ENCODE measurements around the gene EIF4ENIF1.
"Not testable (repeated sequence)": the region's sequence is repeated elsewhere in the genome, so short reads cannot be mapped to it uniquely, and the experiment has no call there.

EIF4ENIF1 gene, protein sequence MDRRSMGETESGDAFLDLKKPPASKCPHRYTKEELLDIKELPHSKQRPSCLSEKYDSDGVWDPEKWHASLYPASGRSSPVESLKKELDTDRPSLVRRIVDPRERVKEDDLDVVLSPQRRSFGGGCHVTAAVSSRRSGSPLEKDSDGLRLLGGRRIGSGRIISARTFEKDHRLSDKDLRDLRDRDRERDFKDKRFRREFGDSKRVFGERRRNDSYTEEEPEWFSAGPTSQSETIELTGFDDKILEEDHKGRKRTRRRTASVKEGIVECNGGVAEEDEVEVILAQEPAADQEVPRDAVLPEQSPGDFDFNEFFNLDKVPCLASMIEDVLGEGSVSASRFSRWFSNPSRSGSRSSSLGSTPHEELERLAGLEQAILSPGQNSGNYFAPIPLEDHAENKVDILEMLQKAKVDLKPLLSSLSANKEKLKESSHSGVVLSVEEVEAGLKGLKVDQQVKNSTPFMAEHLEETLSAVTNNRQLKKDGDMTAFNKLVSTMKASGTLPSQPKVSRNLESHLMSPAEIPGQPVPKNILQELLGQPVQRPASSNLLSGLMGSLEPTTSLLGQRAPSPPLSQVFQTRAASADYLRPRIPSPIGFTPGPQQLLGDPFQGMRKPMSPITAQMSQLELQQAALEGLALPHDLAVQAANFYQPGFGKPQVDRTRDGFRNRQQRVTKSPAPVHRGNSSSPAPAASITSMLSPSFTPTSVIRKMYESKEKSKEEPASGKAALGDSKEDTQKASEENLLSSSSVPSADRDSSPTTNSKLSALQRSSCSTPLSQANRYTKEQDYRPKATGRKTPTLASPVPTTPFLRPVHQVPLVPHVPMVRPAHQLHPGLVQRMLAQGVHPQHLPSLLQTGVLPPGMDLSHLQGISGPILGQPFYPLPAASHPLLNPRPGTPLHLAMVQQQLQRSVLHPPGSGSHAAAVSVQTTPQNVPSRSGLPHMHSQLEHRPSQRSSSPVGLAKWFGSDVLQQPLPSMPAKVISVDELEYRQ

GRCh38 chr22:31489632-31490495 lies at the start of gene EIF4ENIF1:
Gene EIF4ENIF1 (minus strand): TSS chr22:31489842. CDS start chr22:31488718, 1,124 bp downstream.
- H3K27me3 Mint-ChIP-seq = no peaks in the 10 kb centered on the region
- no peaks in the 10 kb centered on the region for H3K9me3 Mint-ChIP-seq
- peak within 1 kb of the TSS; percentile 93 to 96 for H3K4me3 Mint-ChIP-seq
- peak within 1 kb of the TSS; percentile 95 to 97 for H3K27ac Mint-ChIP-seq
- peak; percentile 85 for DNase-seq
- peak; percentile 87 for ATAC-seq
- H3K4me1 Mint-ChIP-seq = peaks cover 53% of the 10 kb centered on the region

GRCh38 chr22:31538815-31539214 lies 49.2 kb upstream of the EIF4ENIF1 start:
- Mint-ChIP-seq H3K4me3 (peak overlapping the region; percentile 26 to 71), H3K9me3 (no peaks in the 10 kb centered on the region), H3K27ac (peak overlapping the region; percentile 66 to 97), H3K4me1 (peaks cover 69% of the 10 kb centered on the region), H3K27me3 (no peaks in the 10 kb centered on the region)
- ATAC-seq (peak; percentile 60), DNase-seq (peak in 1 of 2 donors; percentile 64)

GRCh38 chr22:31537019-31537535 lies 47.4 kb upstream of the EIF4ENIF1 start:
- Mint-ChIP-seq H3K4me3 (peak overlapping the region; percentile 71 to 73), H3K27me3 (no peaks in the 10 kb centered on the region), H3K9me3 (no peaks in the 10 kb centered on the region), H3K4me1 (peaks cover 86% of the 10 kb centered on the region), H3K27ac (peak overlapping the region; percentile 94 to 97)
- ATAC-seq (peak; percentile 95), DNase-seq (peak; percentile 54 to 80)

DNA sequence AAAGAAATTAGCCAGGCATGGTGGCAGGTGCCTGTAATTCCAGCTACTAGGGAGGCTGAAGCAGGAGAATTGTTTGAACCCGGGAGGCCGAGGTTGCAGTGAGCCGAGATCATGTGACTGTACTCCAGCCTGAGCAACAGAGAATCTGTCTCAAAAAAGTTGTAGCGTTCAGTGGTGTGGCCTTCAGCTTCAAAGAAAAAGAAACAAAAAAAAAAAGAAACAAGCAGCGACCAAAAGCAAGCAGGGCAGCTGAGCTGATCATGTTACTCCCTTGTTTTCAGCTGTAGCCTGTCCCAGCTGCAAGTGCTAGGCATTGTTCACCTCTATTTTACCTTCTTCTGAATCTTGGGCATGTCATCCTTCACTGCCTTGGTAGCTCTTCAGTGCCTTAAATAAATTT lies 43.7 kb upstream of the EIF4ENIF1 start:
- H3K4me3 Mint-ChIP-seq = peak overlapping the region in 1 of 2 donors; percentile 1
- H3K4me1 Mint-ChIP-seq = peaks cover 93% of the 10 kb centered on the region
- no peak for DNase-seq
- H3K9me3 Mint-ChIP-seq = no peaks in the 10 kb centered on the region
- H3K27ac Mint-ChIP-seq = peak overlapping the region; percentile 78 to 79
- no peaks in the 10 kb centered on the region for H3K27me3 Mint-ChIP-seq
- ATAC-seq = no peak

DNA sequence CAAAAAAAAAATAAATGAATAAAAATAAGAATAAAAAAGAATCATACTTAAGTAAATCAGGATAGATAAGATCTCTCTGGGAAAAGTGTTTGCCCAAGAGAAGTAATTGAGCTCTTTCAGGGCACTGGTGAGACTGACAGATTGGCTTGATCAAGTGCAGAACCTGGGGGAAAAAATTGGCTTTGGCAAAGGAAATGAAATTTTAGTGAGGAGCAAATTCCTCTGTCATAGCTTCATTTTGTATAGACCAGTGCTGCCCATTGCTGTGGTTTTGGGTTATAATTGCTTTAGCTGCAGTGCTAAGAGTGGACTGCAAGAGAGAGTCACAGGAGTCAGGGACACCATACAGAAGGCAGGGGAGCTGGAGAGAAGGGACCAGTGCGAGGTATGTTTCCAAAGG lies 42.4 kb upstream of the EIF4ENIF1 start:
- DNase-seq (no peak), ATAC-seq (no peak)
- Mint-ChIP-seq H3K4me3 (peak overlapping the region in 1 of 2 donors; percentile 57), H3K9me3 (no peaks in the 10 kb centered on the region), H3K4me1 (peaks cover 93% of the 10 kb centered on the region), H3K27ac (peak overlapping the region in 1 of 2 donors; percentile 77), H3K27me3 (no peaks in the 10 kb centered on the region)

DNA sequence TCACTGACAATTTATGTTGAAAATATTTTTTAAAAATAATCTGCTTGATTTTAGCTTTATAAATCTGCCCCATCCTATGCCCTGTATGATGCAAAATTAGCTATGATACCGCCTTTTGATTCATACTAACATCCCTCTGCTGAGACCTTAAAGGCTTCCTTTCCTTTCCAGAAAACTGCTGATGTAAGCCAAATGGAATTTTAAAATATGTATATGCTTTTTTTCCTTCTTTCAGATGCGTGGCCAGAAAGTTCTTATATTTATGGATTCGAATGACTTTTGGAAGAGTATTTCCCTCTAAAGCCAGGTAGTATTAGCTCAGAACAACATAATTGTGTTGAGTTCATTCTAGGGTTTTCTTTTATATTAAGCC lies 41.2 kb upstream of the EIF4ENIF1 start:
- Mint-ChIP-seq H3K4me1 (peaks cover 95% of the 10 kb centered on the region), H3K9me3 (peaks cover 1 to 4% of the 10 kb centered on the region in 2 donors), H3K4me3 (no peak overlapping the region), H3K27me3 (no peaks in the 10 kb centered on the region), H3K27ac (peak overlapping the region; percentile 42 to 64)
- ATAC-seq (no peak), DNase-seq (no peak)

DNA sequence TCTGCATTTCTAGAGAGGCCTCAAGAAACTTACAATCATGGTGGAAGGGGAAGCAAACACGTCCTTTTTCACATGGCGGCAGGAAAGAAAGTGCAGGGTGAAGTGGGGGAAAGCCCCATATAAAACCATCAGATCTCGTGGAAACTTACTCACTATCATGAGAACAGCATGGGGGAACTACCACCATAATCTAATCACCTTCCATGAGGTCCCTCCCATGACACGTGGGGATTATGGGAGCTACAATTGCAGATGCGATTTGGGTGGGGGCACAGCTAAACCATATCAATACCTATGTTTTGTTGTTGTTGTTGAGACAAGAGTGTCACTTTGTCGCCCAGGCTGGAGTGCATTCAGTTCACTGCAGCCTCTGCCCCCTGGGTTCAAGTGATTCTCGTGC lies 36.6 kb upstream of the EIF4ENIF1 start:
- peaks cover 5 to 14% of the 10 kb centered on the region in 2 donors for H3K9me3 Mint-ChIP-seq
- H3K27ac Mint-ChIP-seq = peak overlapping the region; percentile 89 to 91
- DNase-seq (peak; percentile 27 to 69), ATAC-seq (peak; percentile 89)
- H3K4me1 Mint-ChIP-seq = peaks cover 87% of the 10 kb centered on the region
- H3K4me3 Mint-ChIP-seq = peak overlapping the region; percentile 24 to 46
- no peaks in the 10 kb centered on the region for H3K27me3 Mint-ChIP-seq

GRCh38 chr22:31524132-31524531 lies 34.5 kb upstream of the EIF4ENIF1 start:
- Mint-ChIP-seq H3K4me1 (peaks cover 89% of the 10 kb centered on the region), H3K27ac (peak overlapping the region; percentile 48 to 87), H3K9me3 (peaks cover 5 to 14% of the 10 kb centered on the region in 2 donors), H3K4me3 (peak overlapping the region; percentile 61 to 68)
- ATAC-seq = peak; percentile 66
- DNase-seq, H3K27me3 Mint-ChIP-seq: not testable (repeated sequence)

- Mint-ChIP-seq H3K4me3 (peak overlapping the region in 1 of 2 donors; percentile 30), H3K27ac (peak overlapping the region in 1 of 2 donors; percentile 21), H3K9me3 (peaks cover 0 to 3% of the 10 kb centered on the region in 2 donors), H3K27me3 (no peaks in the 10 kb centered on the region), H3K4me1 (peaks cover 78% of the 10 kb centered on the region)
- ATAC-seq (peak; percentile 80), DNase-seq (no peak)
Observed at GRCh38 chr22:31520051-31520450, 30.4 kb upstream of the EIF4ENIF1 start.

DNA sequence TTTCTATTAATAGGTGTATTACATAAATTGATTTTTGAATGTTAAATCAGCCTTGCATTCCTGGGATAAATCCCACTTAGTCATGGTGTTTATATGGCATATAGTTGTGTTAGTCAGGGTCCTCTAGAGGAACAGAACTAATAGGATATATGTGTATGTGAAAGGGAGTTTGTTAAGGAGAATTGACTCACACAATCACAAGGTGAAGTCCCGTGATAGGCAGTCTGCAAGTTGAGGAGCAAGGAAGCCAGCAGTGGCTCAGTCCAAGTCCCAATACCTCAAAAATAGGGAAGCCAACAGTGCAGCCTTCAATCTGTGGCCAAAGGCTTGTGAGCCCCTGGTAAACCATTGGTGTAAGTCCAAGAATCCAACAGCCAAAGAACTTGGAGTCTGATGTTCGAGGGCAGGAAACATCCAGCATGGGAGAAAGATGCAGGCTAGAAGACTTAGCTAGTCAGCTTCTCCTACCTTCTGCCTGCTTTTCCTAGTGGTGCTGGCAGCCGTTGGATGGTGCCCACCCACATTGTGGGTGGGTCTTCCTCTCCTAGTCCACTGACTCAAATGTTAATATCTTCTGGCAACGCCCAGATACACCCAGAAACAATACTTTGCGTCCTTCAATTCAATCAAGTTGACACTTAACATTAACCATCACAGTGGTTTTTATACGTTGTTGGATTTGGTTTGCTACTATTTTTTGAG lies 19.6 kb upstream of the EIF4ENIF1 start:
- H3K27ac Mint-ChIP-seq = no peak overlapping the region
- H3K9me3 Mint-ChIP-seq = peaks cover 0 to 7% of the 10 kb centered on the region in 2 donors
- ATAC-seq (no peak), DNase-seq (no peak)
- no peaks in the 10 kb centered on the region for H3K27me3 Mint-ChIP-seq
- H3K4me1 Mint-ChIP-seq = peaks cover 59% of the 10 kb centered on the region
- H3K4me3 Mint-ChIP-seq = no peak overlapping the region

DNA sequence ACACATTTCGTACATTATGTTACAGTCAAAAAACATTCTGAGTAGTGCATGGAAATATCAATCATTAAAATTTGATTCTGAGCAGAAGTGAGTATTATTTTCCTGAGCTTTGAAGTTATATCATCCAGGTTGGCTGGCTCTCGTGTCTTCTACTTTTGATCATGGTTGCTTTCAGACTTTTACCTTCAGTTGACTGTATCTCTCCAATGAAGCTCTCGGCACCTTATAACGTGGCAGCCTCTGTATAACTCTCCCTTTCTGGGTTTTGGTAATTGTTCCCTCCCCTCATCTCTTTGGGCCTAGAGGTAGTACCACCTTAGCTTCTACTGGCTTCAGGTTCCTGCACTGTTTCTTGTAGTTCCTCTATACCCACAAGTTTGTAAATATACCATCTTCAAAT lies 18.9 kb upstream of the EIF4ENIF1 start:
- Mint-ChIP-seq H3K9me3 (peaks cover 0 to 7% of the 10 kb centered on the region in 2 donors), H3K27ac (no peak overlapping the region), H3K4me3 (no peak overlapping the region), H3K4me1 (peaks cover 66% of the 10 kb centered on the region), H3K27me3 (no peaks in the 10 kb centered on the region)
- DNase-seq (no peak), ATAC-seq (no peak)

DNA sequence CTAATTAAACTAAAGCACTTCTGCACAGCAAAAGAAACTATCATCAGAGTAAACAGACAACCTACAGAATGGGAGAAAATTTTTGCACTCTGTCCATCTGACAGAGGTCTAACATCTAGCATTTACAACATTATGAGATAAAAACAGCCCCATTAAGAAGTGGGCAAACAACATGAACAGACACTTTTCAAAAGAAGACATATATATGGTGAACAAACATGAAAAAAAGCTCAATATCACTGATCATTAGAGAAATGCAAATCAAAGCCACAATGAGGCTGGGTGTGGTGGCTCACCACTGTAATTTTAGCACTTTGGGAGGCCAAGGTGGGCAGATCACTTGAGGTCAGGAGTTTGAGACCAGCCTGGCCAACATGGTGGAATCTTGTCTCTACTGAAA lies 17.9 kb upstream of the EIF4ENIF1 start:
- not testable (repeated sequence) for H3K27me3 Mint-ChIP-seq, DNase-seq, H3K4me3 Mint-ChIP-seq, H3K9me3 Mint-ChIP-seq, ATAC-seq
- Mint-ChIP-seq H3K27ac (peak overlapping the region in 1 of 2 donors; percentile 14), H3K4me1 (peaks cover 76% of the 10 kb centered on the region)

- no peaks in the 10 kb centered on the region for H3K27me3 Mint-ChIP-seq
- DNase-seq (no peak), ATAC-seq (peak; percentile 78)
- no peak overlapping the region for H3K27ac Mint-ChIP-seq
- no peak overlapping the region for H3K4me3 Mint-ChIP-seq
- H3K4me1 Mint-ChIP-seq = peaks cover 87% of the 10 kb centered on the region
- peaks cover 0 to 7% of the 10 kb centered on the region in 2 donors for H3K9me3 Mint-ChIP-seq
Observed at GRCh38 chr22:31504282-31504681, 14.6 kb upstream of the EIF4ENIF1 start.

All from stimulated activated naive CD8-positive, alpha-beta T cell treated with anti-CD3 and anti-CD28 coated beads, Interleukin-15, amount 100 ng/mL, for 72 hours (primary cell).